ENCODE data around the gene FIGLA.

The FIGLA gene

DNA sequence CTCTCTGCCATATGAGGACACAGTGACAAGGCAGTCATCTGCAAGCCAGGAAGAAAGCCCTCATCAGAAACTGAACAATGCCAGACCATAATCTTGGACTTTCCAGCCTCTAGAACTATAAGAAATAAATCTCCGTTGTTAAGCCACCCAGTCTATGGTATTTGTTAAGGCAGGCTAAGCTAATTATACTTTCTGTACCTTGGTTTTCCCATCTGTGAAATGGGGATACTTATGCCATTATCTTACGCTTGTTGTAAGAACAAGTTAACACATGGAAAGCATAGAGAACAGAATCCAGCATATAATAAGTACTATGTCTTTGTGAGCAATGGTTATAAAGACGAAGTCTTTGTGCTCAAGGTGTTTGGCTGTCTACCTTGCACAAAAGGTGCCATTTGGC, 14.2 kb downstream of the FIGLA start:
- Histone ChIP-seq H3K27ac (ENCODE audit: low read depth, low read length) (no peak overlapping the region), H3K36me3 (ENCODE audit: control insufficient read depth in 1 of 2, insufficient read depth in 2 of 2, low read length in 2 of 2) (no peaks in the 10 kb centered on the region), H3K4me3 (ENCODE audit: low read depth in 1 of 2, low read length in 2 of 2) (no peak overlapping the region), H3K27me3 (ENCODE audit: control insufficient read depth in 1 of 2, insufficient read depth in 2 of 2, low read length in 2 of 2) (peaks cover 8 to 24% of the 10 kb centered on the region in 2 donors), H3K9ac (ENCODE audit: low read depth in 1 of 2, low read length in 2 of 2) (no peak overlapping the region), H3K9me3 (ENCODE audit: control insufficient read depth in 1 of 2, low read length in 2 of 2) (no peaks in the 10 kb centered on the region), H3K4me1 (ENCODE audit: control insufficient read depth in 1 of 2, insufficient read depth in 2 of 2, low read length in 2 of 2) (no peaks in the 10 kb centered on the region)

- Histone ChIP-seq H3K27me3 (ENCODE audit: control insufficient read depth in 1 of 2, insufficient read depth in 2 of 2, low read length in 2 of 2) (peaks cover 13 to 30% of the 10 kb centered on the region in 2 donors), H3K4me1 (ENCODE audit: control insufficient read depth in 1 of 2, insufficient read depth in 2 of 2, low read length in 2 of 2) (no peaks in the 10 kb centered on the region)
Measured at GRCh38 chr2:70775141-70775540, 15.3 kb downstream of the FIGLA start.

DNA sequence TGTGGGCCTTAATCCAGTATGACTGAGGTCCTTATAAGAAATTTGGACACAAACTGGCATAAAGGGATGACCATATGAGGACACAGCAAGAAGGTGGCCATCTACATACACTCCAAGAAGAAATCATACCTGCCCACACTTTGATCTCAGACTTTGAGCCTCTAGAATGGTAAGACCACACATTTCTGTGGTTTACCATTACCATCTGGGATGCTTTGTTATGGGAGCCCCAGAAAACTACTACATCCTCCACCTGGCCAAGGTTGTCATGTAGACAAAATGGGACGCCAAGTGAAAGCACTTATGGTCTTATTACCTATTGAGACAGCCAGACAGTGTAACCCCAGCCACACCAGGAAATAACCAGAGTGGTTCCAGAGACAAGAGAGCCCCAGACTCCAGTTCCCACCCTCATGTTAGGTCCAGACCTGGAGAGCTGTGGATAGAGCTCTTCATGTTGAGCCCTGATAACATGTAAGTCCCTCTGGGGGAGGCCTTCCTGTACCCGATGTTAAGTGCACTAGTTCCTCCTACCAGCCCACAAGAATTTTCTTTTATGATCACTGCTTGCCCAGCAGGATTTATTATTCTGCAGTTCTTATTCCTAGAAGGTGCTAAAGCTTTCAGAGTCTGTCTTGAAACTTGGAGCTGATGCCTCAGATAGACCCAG, 17.8 kb downstream of the FIGLA start:
- no peak overlapping the region for H3K27ac ChIP-seq (ENCODE audit: low read depth, low read length)
- H3K36me3 ChIP-seq (ENCODE audit: control insufficient read depth in 1 of 2, insufficient read depth in 2 of 2, low read length in 2 of 2) = no peaks in the 10 kb centered on the region
- peaks cover 33 to 41% of the 10 kb centered on the region in 2 donors for H3K27me3 ChIP-seq (ENCODE audit: control insufficient read depth in 1 of 2, insufficient read depth in 2 of 2, low read length in 2 of 2)
- no peak overlapping the region for H3K4me3 ChIP-seq (ENCODE audit: low read depth in 1 of 2, low read length in 2 of 2)
- H3K9ac ChIP-seq (ENCODE audit: low read depth in 1 of 2, low read length in 2 of 2) = no peak overlapping the region
- no peaks in the 10 kb centered on the region for H3K9me3 ChIP-seq (ENCODE audit: control insufficient read depth in 1 of 2, low read length in 2 of 2)
- H3K4me1 ChIP-seq (ENCODE audit: control insufficient read depth in 1 of 2, insufficient read depth in 2 of 2, low read length in 2 of 2) = peaks cover 3 to 4% of the 10 kb centered on the region in 2 donors

More at GRCh38 chr2:70775141-70775540, 15.3 kb downstream of the FIGLA start:
- Histone ChIP-seq H3K9ac (ENCODE audit: low read depth in 1 of 2, low read length in 2 of 2) (no peak overlapping the region), H3K27ac (ENCODE audit: low read depth, low read length) (no peak overlapping the region), H3K4me3 (ENCODE audit: low read depth in 1 of 2, low read length in 2 of 2) (no peak overlapping the region), H3K9me3 (ENCODE audit: control insufficient read depth in 1 of 2, low read length in 2 of 2) (no peaks in the 10 kb centered on the region), H3K36me3 (ENCODE audit: control insufficient read depth in 1 of 2, insufficient read depth in 2 of 2, low read length in 2 of 2) (no peaks in the 10 kb centered on the region)

- Histone ChIP-seq H3K27me3 (ENCODE audit: control insufficient read depth in 1 of 2, insufficient read depth in 2 of 2, low read length in 2 of 2) (peaks cover 45 to 53% of the 10 kb centered on the region in 2 donors), H3K27ac (ENCODE audit: low read depth, low read length) (no peak overlapping the region), H3K9me3 (ENCODE audit: control insufficient read depth in 1 of 2, low read length in 2 of 2) (no peaks in the 10 kb centered on the region), H3K4me1 (ENCODE audit: control insufficient read depth in 1 of 2, insufficient read depth in 2 of 2, low read length in 2 of 2) (peaks cover 6 to 7% of the 10 kb centered on the region in 2 donors), H3K4me3 (ENCODE audit: low read depth in 1 of 2, low read length in 2 of 2) (no peak overlapping the region), H3K36me3 (ENCODE audit: control insufficient read depth in 1 of 2, insufficient read depth in 2 of 2, low read length in 2 of 2) (no peaks in the 10 kb centered on the region), H3K9ac (ENCODE audit: low read depth in 1 of 2, low read length in 2 of 2) (no peak overlapping the region)
Measured at GRCh38 chr2:70771446-70771845, 19.0 kb downstream of the FIGLA start.

- no peak overlapping the region for H3K9ac ChIP-seq (ENCODE audit: low read depth in 1 of 2, low read length in 2 of 2)
- H3K4me1 ChIP-seq (ENCODE audit: control insufficient read depth in 1 of 2, insufficient read depth in 2 of 2, low read length in 2 of 2) = peaks cover 6 to 7% of the 10 kb centered on the region in 2 donors
- no peak overlapping the region for H3K4me3 ChIP-seq (ENCODE audit: low read depth in 1 of 2, low read length in 2 of 2)
- H3K9me3 ChIP-seq (ENCODE audit: control insufficient read depth in 1 of 2, low read length in 2 of 2) = no peaks in the 10 kb centered on the region
- no peaks in the 10 kb centered on the region for H3K36me3 ChIP-seq (ENCODE audit: control insufficient read depth in 1 of 2, insufficient read depth in 2 of 2, low read length in 2 of 2)
- H3K27me3 ChIP-seq (ENCODE audit: control insufficient read depth in 1 of 2, insufficient read depth in 2 of 2, low read length in 2 of 2) = peaks cover 50 to 51% of the 10 kb centered on the region in 2 donors
- H3K27ac ChIP-seq (ENCODE audit: low read depth, low read length) = no peak overlapping the region
Measured at GRCh38 chr2:70769450-70769849, 21.0 kb downstream of the FIGLA start.

DNA sequence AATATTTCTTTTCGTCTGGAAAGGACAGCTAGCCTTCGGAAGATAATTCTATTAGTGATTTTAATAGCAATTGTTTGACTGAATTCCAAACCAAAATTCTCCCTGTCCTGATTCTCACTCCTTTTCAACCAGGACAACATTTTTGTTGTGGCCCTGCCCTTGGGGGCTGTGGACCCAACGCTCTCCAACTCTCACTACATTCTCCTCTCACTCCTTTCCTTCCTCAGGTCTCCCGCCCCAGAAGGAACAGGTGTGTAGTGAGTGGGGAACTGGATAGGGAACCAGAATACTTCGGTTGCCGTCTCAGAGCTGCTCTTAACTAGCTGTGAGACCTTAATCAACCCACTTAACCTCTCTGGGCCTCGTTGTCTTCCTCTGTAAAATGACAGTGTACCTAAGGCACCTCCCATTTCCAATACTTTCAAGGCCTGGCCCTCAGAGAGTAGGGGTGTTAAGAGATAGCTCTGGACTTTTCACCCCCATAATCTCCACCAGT, 21.8 kb downstream of the FIGLA start:
- no peak overlapping the region for H3K9ac ChIP-seq (ENCODE audit: low read depth in 1 of 2, low read length in 2 of 2)
- peaks cover 47 to 50% of the 10 kb centered on the region in 2 donors for H3K27me3 ChIP-seq (ENCODE audit: control insufficient read depth in 1 of 2, insufficient read depth in 2 of 2, low read length in 2 of 2)
- peaks cover 6 to 7% of the 10 kb centered on the region in 2 donors for H3K4me1 ChIP-seq (ENCODE audit: control insufficient read depth in 1 of 2, insufficient read depth in 2 of 2, low read length in 2 of 2)
- H3K36me3 ChIP-seq (ENCODE audit: control insufficient read depth in 1 of 2, insufficient read depth in 2 of 2, low read length in 2 of 2) = no peaks in the 10 kb centered on the region
- no peak overlapping the region for H3K27ac ChIP-seq (ENCODE audit: low read depth, low read length)
- H3K4me3 ChIP-seq (ENCODE audit: low read depth in 1 of 2, low read length in 2 of 2) = no peak overlapping the region
- no peaks in the 10 kb centered on the region for H3K9me3 ChIP-seq (ENCODE audit: control insufficient read depth in 1 of 2, low read length in 2 of 2)

GRCh38 chr2:70767699-70768589, 22.5 kb downstream of the FIGLA start, which contains the start of gene ADD2:
TSS of gene ADD2 (minus strand) at chr2:70768200. CDS start at chr2:70706408, 61,792 bp downstream.
- Histone ChIP-seq H3K27me3 (ENCODE audit: control insufficient read depth in 1 of 2, insufficient read depth in 2 of 2, low read length in 2 of 2) (peaks cover 45 to 50% of the 10 kb centered on the region in 2 donors), H3K36me3 (ENCODE audit: control insufficient read depth in 1 of 2, insufficient read depth in 2 of 2, low read length in 2 of 2) (no peaks in the 10 kb centered on the region), H3K4me1 (ENCODE audit: control insufficient read depth in 1 of 2, insufficient read depth in 2 of 2, low read length in 2 of 2) (peaks cover 6 to 7% of the 10 kb centered on the region in 2 donors), H3K9me3 (ENCODE audit: control insufficient read depth in 1 of 2, low read length in 2 of 2) (no peaks in the 10 kb centered on the region), H3K27ac (ENCODE audit: low read depth, low read length) (no peak within 1 kb of the TSS), H3K4me3 (ENCODE audit: low read depth in 1 of 2, low read length in 2 of 2) (peak within 1 kb of the TSS; percentile 25 to 53), H3K9ac (ENCODE audit: low read depth in 1 of 2, low read length in 2 of 2) (no peak within 1 kb of the TSS)

DNA sequence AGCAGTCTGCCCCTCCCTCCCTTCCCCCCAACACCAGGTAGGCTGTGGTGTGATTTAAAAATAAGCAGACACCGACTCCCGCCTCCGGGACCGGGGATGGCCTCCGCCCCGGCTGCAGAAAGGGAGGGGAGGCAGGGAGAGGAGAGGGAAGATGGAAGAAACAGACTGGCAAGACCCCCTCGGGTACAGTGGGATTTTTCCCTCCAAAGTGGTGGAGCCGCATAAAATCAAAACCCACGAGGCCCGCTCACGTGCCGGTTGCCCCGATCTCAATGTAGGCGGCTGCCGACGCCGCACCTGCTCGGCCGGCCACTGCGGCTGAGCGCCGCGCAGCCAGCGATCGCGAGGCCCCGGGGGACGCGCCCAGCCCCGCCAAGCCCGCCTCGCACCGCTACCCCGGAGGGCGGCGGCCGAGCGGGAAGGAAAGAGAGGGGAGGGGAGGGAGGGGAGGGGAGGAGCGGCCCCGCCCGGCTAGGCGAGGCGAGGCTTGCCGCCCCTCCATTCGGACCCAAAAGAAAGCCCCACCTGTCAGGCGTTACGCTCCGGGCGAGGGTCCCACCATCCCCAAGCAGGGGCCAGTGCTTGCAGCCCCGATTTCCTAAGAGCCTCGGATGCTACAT, 23.3 kb downstream of the FIGLA start:
- H3K9ac ChIP-seq (ENCODE audit: low read depth in 1 of 2, low read length in 2 of 2) = no peak overlapping the region
- peaks cover 6 to 7% of the 10 kb centered on the region in 2 donors for H3K4me1 ChIP-seq (ENCODE audit: control insufficient read depth in 1 of 2, insufficient read depth in 2 of 2, low read length in 2 of 2)
- no peaks in the 10 kb centered on the region for H3K36me3 ChIP-seq (ENCODE audit: control insufficient read depth in 1 of 2, insufficient read depth in 2 of 2, low read length in 2 of 2)
- H3K27me3 ChIP-seq (ENCODE audit: control insufficient read depth in 1 of 2, insufficient read depth in 2 of 2, low read length in 2 of 2) = peaks cover 45% of the 10 kb centered on the region in 2 donors
- no peaks in the 10 kb centered on the region for H3K9me3 ChIP-seq (ENCODE audit: control insufficient read depth in 1 of 2, low read length in 2 of 2)
- no peak overlapping the region for H3K27ac ChIP-seq (ENCODE audit: low read depth, low read length)
- H3K4me3 ChIP-seq (ENCODE audit: low read depth in 1 of 2, low read length in 2 of 2) = peak overlapping the region; percentile 25 to 53

DNA sequence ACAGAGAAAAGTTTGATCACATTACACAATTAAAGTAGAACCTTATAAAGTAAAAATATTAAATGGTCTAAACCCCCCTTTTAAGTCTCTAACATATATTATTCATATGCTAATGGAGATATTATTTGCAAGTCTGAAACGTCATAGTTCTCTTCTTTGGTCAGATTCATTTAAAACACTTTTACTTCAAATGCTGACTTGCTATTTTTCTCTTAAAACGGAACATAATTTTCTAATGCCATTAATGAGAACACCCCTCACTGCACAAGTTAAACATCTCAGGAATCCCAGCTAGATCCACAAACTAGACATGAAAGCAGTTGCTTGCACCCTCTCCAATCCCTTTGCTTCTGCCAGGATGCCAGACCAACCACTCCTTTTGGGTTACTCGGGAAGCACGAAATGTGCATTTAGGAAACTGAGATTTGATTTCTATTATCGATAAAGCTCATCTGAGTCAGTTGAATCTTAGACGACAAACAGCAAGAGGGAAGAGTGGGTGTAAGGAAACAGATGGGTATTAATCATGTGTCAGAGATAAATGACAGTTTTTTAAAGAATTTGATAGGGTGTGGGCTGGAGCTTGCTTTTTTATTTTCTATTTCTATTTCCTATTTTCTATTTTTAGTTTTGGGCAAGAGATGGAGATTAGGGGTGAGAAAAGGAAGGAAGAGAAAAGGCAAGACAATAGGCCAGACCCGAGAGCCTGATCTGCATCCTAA, 23.9 kb downstream of the FIGLA start:
- H3K27me3 ChIP-seq (ENCODE audit: control insufficient read depth in 1 of 2, insufficient read depth in 2 of 2, low read length in 2 of 2) = peaks cover 45% of the 10 kb centered on the region in 2 donors
- H3K4me3 ChIP-seq (ENCODE audit: low read depth in 1 of 2, low read length in 2 of 2) = peak overlapping the region in 1 of 2 donors; percentile 53
- no peak overlapping the region for H3K9ac ChIP-seq (ENCODE audit: low read depth in 1 of 2, low read length in 2 of 2)

More for the DNA sequence above, 23.9 kb downstream of the FIGLA start:
- no peaks in the 10 kb centered on the region for H3K9me3 ChIP-seq (ENCODE audit: control insufficient read depth in 1 of 2, low read length in 2 of 2)
- peaks cover 6 to 7% of the 10 kb centered on the region in 2 donors for H3K4me1 ChIP-seq (ENCODE audit: control insufficient read depth in 1 of 2, insufficient read depth in 2 of 2, low read length in 2 of 2)
- H3K27ac ChIP-seq (ENCODE audit: low read depth, low read length) = no peak overlapping the region
- no peaks in the 10 kb centered on the region for H3K36me3 ChIP-seq (ENCODE audit: control insufficient read depth in 1 of 2, insufficient read depth in 2 of 2, low read length in 2 of 2)
